H1 (cell line): ENCODE measurements around the gene MTM1.

Source experiments
- EP300 ChIP-seq, 2 experiments: IDR thresholded peaks; 1 replicate in 1 of 2; 2 replicates in 1 of 2; pipeline ENCODE4 v1.6.1; 2011 to 2012; ENCODE audit warnings: low read depth in 2 of 2, low read length in 2 of 2, mild to moderate bottlenecking in 2 of 2, borderline replicate concordance in 1 of 2, inconsistent platforms in 1 of 2, moderate library complexity in 1 of 2
- GTF2F1 ChIP-seq: IDR thresholded peaks from 2 replicates; pipeline ENCODE4 v1.6.1; 2012; ENCODE audit warnings: low read depth, low read length, improper control_type of control experiment, borderline replicate concordance
- POLR2A ChIP-seq, 2 experiments: IDR thresholded peaks; 1 replicate in 1 of 2; 2 replicates in 1 of 2; pipeline ENCODE4 v1.6.1; 2011; ENCODE audit warnings: low read depth in 2 of 2, low read length in 2 of 2, mild to moderate bottlenecking in 2 of 2; ENCODE audit errors: control extremely low read depth in 1 of 2
- POLR2AphosphoS5 ChIP-seq: IDR thresholded peaks from 2 replicates; pipeline ENCODE4 v1.6.1; 2011; ENCODE audit warnings: low read depth, low read length
- RAD21 ChIP-seq, 2 experiments: IDR thresholded peaks in 1 of 2; conservative IDR thresholded peaks in 1 of 2; 2 replicates each; pipeline ENCODE4 v1.6.1; 2011; ENCODE audit warnings: low read depth in 2 of 2, low read length in 2 of 2, improper control_type of control experiment in 1 of 2, inconsistent platforms in 1 of 2, mild to moderate bottlenecking in 1 of 2, moderate library complexity in 1 of 2
- SRF ChIP-seq: IDR thresholded peaks from 2 replicates; pipeline ENCODE4 v1.6.1; 2011; ENCODE audit warnings: mild to moderate bottlenecking, low read depth, low read length, moderate library complexity
- ZNF274 ChIP-seq: IDR thresholded peaks from 2 replicates; pipeline ENCODE4 v1.7.0; 2012; ENCODE audit warnings: low read length, borderline replicate concordance; ENCODE audit errors: extremely low read depth
- TF ChIP-seq, protein P1 (sequence below): fragments of 300-600 bp; sonication (generic); IDR thresholded peaks from 2 replicates; pipeline ENCODE4 v1.7.1; 2012; ENCODE audit warnings: low read length, moderate library complexity, mild to moderate bottlenecking, inconsistent platforms; ENCODE audit not compliant: insufficient replicate concordance
- TF ChIP-seq, protein P2 (sequence below), 3 experiments: IDR thresholded peaks; 1 replicate in 2 of 3; 2 replicates in 1 of 3; pipeline versions ENCODE4 v1.5.1 to v1.6.1; 2011; ENCODE audit warnings: low read length in 3 of 3, mild to moderate bottlenecking in 3 of 3, inconsistent platforms in 2 of 3, low read depth in 1 of 3, moderate library complexity in 1 of 3; ENCODE audit not compliant: insufficient read depth in 1 of 3; ENCODE audit errors: control extremely low read depth in 1 of 3

DNA sequence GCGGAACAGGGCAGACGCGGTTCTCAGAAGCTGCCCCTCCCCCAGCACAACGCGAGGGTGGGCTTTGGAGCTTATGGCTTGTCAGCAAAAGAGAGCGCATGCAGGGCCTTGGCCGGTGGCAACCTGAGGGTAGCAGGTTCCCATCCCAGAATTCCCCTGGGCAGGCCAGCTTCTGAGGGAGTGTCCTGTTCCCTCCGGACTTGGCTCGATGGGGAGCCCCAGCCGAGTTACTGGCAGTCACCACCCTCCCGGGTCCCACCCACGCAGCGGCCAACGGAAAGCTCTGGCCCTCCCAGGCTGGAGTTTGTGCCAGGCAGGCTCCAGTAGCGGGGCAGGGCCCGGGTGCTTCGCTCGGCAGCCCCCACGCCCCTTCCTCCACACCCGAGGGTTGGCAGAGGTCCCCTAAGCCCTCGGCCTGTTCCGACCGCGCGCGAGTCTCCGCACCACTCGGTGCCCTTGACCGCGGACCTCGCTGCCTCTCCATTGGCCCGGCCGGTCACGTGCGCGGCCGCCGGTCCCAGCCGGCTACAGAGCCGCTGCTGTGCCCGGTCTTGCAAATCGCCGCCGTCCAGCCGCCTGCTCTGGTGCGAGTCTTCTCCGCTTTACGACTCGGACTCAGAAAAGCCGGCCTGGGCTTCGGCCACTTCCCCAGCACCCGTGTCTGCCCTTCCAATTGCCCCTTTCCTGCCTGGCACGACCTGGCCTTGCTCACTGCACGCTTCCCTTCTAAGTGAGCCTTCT lies 20.9 kb upstream of the MTM1 start:
- TF ChIP-seq, protein P1, sequence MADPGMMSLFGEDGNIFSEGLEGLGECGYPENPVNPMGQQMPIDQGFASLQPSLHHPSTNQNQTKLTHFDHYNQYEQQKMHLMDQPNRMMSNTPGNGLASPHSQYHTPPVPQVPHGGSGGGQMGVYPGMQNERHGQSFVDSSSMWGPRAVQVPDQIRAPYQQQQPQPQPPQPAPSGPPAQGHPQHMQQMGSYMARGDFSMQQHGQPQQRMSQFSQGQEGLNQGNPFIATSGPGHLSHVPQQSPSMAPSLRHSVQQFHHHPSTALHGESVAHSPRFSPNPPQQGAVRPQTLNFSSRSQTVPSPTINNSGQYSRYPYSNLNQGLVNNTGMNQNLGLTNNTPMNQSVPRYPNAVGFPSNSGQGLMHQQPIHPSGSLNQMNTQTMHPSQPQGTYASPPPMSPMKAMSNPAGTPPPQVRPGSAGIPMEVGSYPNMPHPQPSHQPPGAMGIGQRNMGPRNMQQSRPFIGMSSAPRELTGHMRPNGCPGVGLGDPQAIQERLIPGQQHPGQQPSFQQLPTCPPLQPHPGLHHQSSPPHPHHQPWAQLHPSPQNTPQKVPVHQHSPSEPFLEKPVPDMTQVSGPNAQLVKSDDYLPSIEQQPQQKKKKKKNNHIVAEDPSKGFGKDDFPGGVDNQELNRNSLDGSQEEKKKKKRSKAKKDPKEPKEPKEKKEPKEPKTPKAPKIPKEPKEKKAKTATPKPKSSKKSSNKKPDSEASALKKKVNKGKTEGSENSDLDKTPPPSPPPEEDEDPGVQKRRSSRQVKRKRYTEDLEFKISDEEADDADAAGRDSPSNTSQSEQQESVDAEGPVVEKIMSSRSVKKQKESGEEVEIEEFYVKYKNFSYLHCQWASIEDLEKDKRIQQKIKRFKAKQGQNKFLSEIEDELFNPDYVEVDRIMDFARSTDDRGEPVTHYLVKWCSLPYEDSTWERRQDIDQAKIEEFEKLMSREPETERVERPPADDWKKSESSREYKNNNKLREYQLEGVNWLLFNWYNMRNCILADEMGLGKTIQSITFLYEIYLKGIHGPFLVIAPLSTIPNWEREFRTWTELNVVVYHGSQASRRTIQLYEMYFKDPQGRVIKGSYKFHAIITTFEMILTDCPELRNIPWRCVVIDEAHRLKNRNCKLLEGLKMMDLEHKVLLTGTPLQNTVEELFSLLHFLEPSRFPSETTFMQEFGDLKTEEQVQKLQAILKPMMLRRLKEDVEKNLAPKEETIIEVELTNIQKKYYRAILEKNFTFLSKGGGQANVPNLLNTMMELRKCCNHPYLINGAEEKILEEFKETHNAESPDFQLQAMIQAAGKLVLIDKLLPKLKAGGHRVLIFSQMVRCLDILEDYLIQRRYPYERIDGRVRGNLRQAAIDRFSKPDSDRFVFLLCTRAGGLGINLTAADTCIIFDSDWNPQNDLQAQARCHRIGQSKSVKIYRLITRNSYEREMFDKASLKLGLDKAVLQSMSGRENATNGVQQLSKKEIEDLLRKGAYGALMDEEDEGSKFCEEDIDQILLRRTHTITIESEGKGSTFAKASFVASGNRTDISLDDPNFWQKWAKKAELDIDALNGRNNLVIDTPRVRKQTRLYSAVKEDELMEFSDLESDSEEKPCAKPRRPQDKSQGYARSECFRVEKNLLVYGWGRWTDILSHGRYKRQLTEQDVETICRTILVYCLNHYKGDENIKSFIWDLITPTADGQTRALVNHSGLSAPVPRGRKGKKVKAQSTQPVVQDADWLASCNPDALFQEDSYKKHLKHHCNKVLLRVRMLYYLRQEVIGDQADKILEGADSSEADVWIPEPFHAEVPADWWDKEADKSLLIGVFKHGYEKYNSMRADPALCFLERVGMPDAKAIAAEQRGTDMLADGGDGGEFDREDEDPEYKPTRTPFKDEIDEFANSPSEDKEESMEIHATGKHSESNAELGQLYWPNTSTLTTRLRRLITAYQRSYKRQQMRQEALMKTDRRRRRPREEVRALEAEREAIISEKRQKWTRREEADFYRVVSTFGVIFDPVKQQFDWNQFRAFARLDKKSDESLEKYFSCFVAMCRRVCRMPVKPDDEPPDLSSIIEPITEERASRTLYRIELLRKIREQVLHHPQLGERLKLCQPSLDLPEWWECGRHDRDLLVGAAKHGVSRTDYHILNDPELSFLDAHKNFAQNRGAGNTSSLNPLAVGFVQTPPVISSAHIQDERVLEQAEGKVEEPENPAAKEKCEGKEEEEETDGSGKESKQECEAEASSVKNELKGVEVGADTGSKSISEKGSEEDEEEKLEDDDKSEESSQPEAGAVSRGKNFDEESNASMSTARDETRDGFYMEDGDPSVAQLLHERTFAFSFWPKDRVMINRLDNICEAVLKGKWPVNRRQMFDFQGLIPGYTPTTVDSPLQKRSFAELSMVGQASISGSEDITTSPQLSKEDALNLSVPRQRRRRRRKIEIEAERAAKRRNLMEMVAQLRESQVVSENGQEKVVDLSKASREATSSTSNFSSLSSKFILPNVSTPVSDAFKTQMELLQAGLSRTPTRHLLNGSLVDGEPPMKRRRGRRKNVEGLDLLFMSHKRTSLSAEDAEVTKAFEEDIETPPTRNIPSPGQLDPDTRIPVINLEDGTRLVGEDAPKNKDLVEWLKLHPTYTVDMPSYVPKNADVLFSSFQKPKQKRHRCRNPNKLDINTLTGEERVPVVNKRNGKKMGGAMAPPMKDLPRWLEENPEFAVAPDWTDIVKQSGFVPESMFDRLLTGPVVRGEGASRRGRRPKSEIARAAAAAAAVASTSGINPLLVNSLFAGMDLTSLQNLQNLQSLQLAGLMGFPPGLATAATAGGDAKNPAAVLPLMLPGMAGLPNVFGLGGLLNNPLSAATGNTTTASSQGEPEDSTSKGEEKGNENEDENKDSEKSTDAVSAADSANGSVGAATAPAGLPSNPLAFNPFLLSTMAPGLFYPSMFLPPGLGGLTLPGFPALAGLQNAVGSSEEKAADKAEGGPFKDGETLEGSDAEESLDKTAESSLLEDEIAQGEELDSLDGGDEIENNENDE = no peak
- no peak for TF ChIP-seq SRF
- no peak for TF ChIP-seq RAD21 (IDR thresholded peaks at IDR 0.05 in 1 of 2, conservative IDR thresholded peaks at IDR 0.05 in 1 of 2; ENCODE audit: low read depth in 2 of 2, low read length in 2 of 2)
- TF ChIP-seq POLR2AphosphoS5 = no peak
- no peak for TF ChIP-seq EP300 (IDR thresholded peaks at IDR 0.05; ENCODE audit: borderline replicate concordance in 1 of 2, low read depth in 2 of 2, low read length in 2 of 2)
- no peak for TF ChIP-seq GTF2F1
- TF ChIP-seq, protein P2, sequence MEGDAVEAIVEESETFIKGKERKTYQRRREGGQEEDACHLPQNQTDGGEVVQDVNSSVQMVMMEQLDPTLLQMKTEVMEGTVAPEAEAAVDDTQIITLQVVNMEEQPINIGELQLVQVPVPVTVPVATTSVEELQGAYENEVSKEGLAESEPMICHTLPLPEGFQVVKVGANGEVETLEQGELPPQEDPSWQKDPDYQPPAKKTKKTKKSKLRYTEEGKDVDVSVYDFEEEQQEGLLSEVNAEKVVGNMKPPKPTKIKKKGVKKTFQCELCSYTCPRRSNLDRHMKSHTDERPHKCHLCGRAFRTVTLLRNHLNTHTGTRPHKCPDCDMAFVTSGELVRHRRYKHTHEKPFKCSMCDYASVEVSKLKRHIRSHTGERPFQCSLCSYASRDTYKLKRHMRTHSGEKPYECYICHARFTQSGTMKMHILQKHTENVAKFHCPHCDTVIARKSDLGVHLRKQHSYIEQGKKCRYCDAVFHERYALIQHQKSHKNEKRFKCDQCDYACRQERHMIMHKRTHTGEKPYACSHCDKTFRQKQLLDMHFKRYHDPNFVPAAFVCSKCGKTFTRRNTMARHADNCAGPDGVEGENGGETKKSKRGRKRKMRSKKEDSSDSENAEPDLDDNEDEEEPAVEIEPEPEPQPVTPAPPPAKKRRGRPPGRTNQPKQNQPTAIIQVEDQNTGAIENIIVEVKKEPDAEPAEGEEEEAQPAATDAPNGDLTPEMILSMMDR (IDR thresholded peaks at IDR 0.05; ENCODE audit: control extremely low read depth in 1 of 3, insufficient read depth in 1 of 3, low read depth in 1 of 3, low read length in 3 of 3) = no peak
- no peak for TF ChIP-seq POLR2A (IDR thresholded peaks at IDR 0.05; ENCODE audit: control extremely low read depth in 1 of 2, low read depth in 2 of 2, low read length in 2 of 2)
- no peak for TF ChIP-seq ZNF274
